WTC11 (cell line): Measurements from ENCODE around the gene DGUOK. TPM values are rescaled to one million over a fixed set of nuclear protein-coding genes. Genes with fewer than 3 reads are reported as not detected.

ENCODE experiments used
- ATAC-seq: fragments of 200-7000 bp; cut with Tn5 transposase; 2 replicates; pipeline ENCODE4 v1.10.0; 2021; ENCODE audit warnings: mild to moderate bottlenecking, moderate library complexity
- CTCF ChIA-PET: fragments of 300-600 bp; sonication (Branson Sonifier 250); formaldehyde crosslinking; loops from one replicate; lab custom pipeline; 2021; ENCODE audit warnings: antibody characterized with exemption; lab: Charles Lee
- POLR2A ChIA-PET: fragments of 350-600 bp; sonication (Branson Sonifier 250); formaldehyde crosslinking; loops from one replicate; lab custom pipeline; 2021; ENCODE audit warnings: antibody characterized with exemption; lab: Charles Lee
- DNase-seq: peaks from one replicate; pipeline ENCODE4 v3.0.0; 2021; ENCODE audit warnings: low spot score
- H3K27ac Mint-ChIP-seq: 2 replicates; pipeline ENCODE4 v1.8.0; 2021; ENCODE audit warnings: mixed read lengths
- H3K27me3 Mint-ChIP-seq: 2 replicates; pipeline ENCODE4 v1.8.0; 2021; ENCODE audit warnings: low read depth, mild to moderate bottlenecking, moderate library complexity, mixed read lengths
- H3K36me3 Mint-ChIP-seq: 2 replicates; pipeline ENCODE4 v1.8.0; 2021; ENCODE audit warnings: mixed read lengths
- H3K4me1 Mint-ChIP-seq: 2 replicates; pipeline ENCODE4 v1.8.0; 2022; ENCODE audit warnings: mixed read lengths
- H3K4me3 Mint-ChIP-seq: 2 replicates; pipeline ENCODE4 v1.8.0; 2021; ENCODE audit warnings: mild to moderate bottlenecking, moderate library complexity, mixed read lengths
- H3K9me3 Mint-ChIP-seq: 2 replicates; pipeline ENCODE4 v1.8.0; 2021; ENCODE audit warnings: mixed read lengths
- AFF4 ChIP-seq: sonication (generic); formaldehyde crosslinking; IDR thresholded peaks from 2 replicates; pipeline ENCODE4 v1.8.1; 2023; ENCODE audit warnings: mild to moderate bottlenecking, missing genetic modification reagents, borderline replicate concordance
- E2F1 ChIP-seq: sonication (generic); formaldehyde crosslinking; IDR thresholded peaks from 2 replicates; pipeline ENCODE4 v1.8.0; 2022; ENCODE audit warnings: mild to moderate bottlenecking, missing genetic modification reagents
- ERG ChIP-seq: fragments of 250-450 bp; sonication (Bioruptor Pico); IDR thresholded peaks from 2 replicates; pipeline ENCODE4 v1.8.0; 2021; ENCODE audit warnings: mild to moderate bottlenecking
- ETV6 ChIP-seq: sonication (generic); formaldehyde crosslinking; IDR thresholded peaks from 2 replicates; pipeline ENCODE4 v1.8.1; 2022; ENCODE audit warnings: mild to moderate bottlenecking, missing genetic modification reagents
- FOXJ3 ChIP-seq: sonication (generic); formaldehyde crosslinking; IDR thresholded peaks from 2 replicates; pipeline ENCODE4 v1.9.0; 2021; ENCODE audit warnings: missing genetic modification reagents, mild to moderate bottlenecking, borderline replicate concordance
- FOXK1 ChIP-seq: sonication (generic); formaldehyde crosslinking; IDR thresholded peaks from 2 replicates; pipeline ENCODE4 v1.8.0; 2022; ENCODE audit warnings: mild to moderate bottlenecking, moderate library complexity, missing genetic modification reagents
- GTF2I ChIP-seq: fragments of 250-450 bp; sonication (Bioruptor Pico); conservative IDR thresholded peaks from 2 replicates; pipeline ENCODE4 v1.4.0; 2021; ENCODE audit warnings: mild to moderate bottlenecking
- MAX ChIP-seq: sonication (generic); formaldehyde crosslinking; IDR thresholded peaks from 2 replicates; pipeline ENCODE4 v1.8.0; 2022; ENCODE audit warnings: mild to moderate bottlenecking, missing genetic modification reagents
- MLX ChIP-seq: sonication (generic); formaldehyde crosslinking; IDR thresholded peaks from 2 replicates; pipeline ENCODE4 v1.8.1; 2023; ENCODE audit warnings: mild to moderate bottlenecking, missing genetic modification reagents, moderate library complexity
- NR2C2 ChIP-seq: sonication (generic); formaldehyde crosslinking; IDR thresholded peaks from 2 replicates; pipeline ENCODE4 v1.8.0; 2022; ENCODE audit warnings: mild to moderate bottlenecking, missing genetic modification reagents
- OVOL2 ChIP-seq: fragments of 250-450 bp; sonication (Bioruptor Pico); IDR thresholded peaks from 2 replicates; pipeline ENCODE4 v1.9.0; 2021; ENCODE audit warnings: mild to moderate bottlenecking, borderline replicate concordance
- RELA ChIP-seq: sonication (generic); formaldehyde crosslinking; IDR thresholded peaks from 2 replicates; pipeline ENCODE4 v1.8.1; 2022; ENCODE audit warnings: missing genetic modification reagents, mild to moderate bottlenecking, borderline replicate concordance
- SMAD4 ChIP-seq: sonication (generic); formaldehyde crosslinking; IDR thresholded peaks from 2 replicates; pipeline ENCODE4 v1.8.0; 2022; ENCODE audit warnings: mild to moderate bottlenecking, missing genetic modification reagents
- TEAD4 ChIP-seq: sonication (generic); formaldehyde crosslinking; IDR thresholded peaks from 2 replicates; pipeline ENCODE4 v1.8.0; 2022; ENCODE audit warnings: mild to moderate bottlenecking, missing genetic modification reagents
- USF1 ChIP-seq: sonication (generic); formaldehyde crosslinking; IDR thresholded peaks from 2 replicates; pipeline ENCODE4 v1.8.0; 2022; ENCODE audit warnings: mild to moderate bottlenecking, missing genetic modification reagents
- ZNF138 ChIP-seq: sonication (generic); formaldehyde crosslinking; conservative IDR thresholded peaks from 2 replicates; pipeline ENCODE4 v1.8.1; 2022; ENCODE audit warnings: mild to moderate bottlenecking, moderate library complexity, missing genetic modification reagents
- ZNF416 ChIP-seq: fragments of 250-450 bp; sonication (Bioruptor Pico); IDR thresholded peaks from 2 replicates; pipeline ENCODE4 v1.9.0; 2021; ENCODE audit warnings: mild to moderate bottlenecking, inconsistent platforms
- ZNF425 ChIP-seq: fragments of 250-450 bp; sonication (Bioruptor Pico); conservative IDR thresholded peaks from 2 replicates; pipeline ENCODE4 v1.9.0; 2021; ENCODE audit warnings: mild to moderate bottlenecking
- ZNF671 ChIP-seq: fragments of 250-450 bp; sonication (Bioruptor Pico); IDR thresholded peaks from 2 replicates; pipeline ENCODE4 v1.8.0; 2021; ENCODE audit warnings: mild to moderate bottlenecking
- ZSCAN18 ChIP-seq: fragments of 250-450 bp; sonication (Bioruptor Pico); IDR thresholded peaks from 2 replicates; pipeline ENCODE4 v2.1.2; 2022; ENCODE audit warnings: mild to moderate bottlenecking, moderate library complexity
- total RNA-seq: library from RNA; stranded (reverse); gene quantifications from 3 replicates; pipeline ENCODE4 v1.2.3, GENCODE V29; 2021

The DGUOK gene
- total RNA-seq, 1 experiment from 2014 or later = 105 TPM

GRCh38 chr2:73897240-73897583 is 29.5 kb upstream of the DGUOK start:
- ATAC-seq (no peak), DNase-seq (no peak)
- Mint-ChIP-seq H3K36me3 (no peaks in the 10 kb centered on the region), H3K4me1 (no peaks in the 10 kb centered on the region), H3K27ac (no peak overlapping the region), H3K4me3 (no peak overlapping the region), H3K9me3 (no peaks in the 10 kb centered on the region), H3K27me3 (no peaks in the 10 kb centered on the region)
- CTCF ChIA-PET = interaction anchor here (0.6 to 1.3 kb wide), 2 partner anchors 11 to 27 kb away, joined by 4 to 5 read pairs; no protein-coding TSS in a partner anchor
- no peak for TF ChIP-seq AFF4 (CRISPR knock-in tag)
- no peak for TF ChIP-seq ERG (CRISPR knock-in tag)
- TF ChIP-seq TEAD4 (CRISPR knock-in tag) = no peak
- TF ChIP-seq ZSCAN18 (CRISPR knock-in tag) = no peak
- TF ChIP-seq ZNF416 (CRISPR knock-in tag) = no peak
- POLR2A ChIA-PET = no interaction called here

GRCh38 chr2:73897934-73898333 is 28.7 kb upstream of the DGUOK start:
- no peak for DNase-seq
- POLR2A ChIA-PET = no interaction called here
- Mint-ChIP-seq H3K4me3 (no peak overlapping the region), H3K27ac (no peak overlapping the region), H3K27me3 (peaks cover 5% of the 10 kb centered on the region), H3K9me3 (no peaks in the 10 kb centered on the region), H3K4me1 (no peaks in the 10 kb centered on the region), H3K36me3 (no peaks in the 10 kb centered on the region)
- CTCF ChIA-PET = interaction anchor here (0.7 kb wide), 1 partner anchor 468 kb away, joined by 4 read pairs; no protein-coding TSS in a partner anchor
- ATAC-seq = no peak
- no peak for TF ChIP-seq TEAD4 (CRISPR knock-in tag)
- no peak for TF ChIP-seq OVOL2 (CRISPR knock-in tag)
- no peak for TF ChIP-seq SMAD4
- no peak for TF ChIP-seq FOXJ3 (CRISPR knock-in tag)
- TF ChIP-seq NR2C2 = no peak
- no peak for TF ChIP-seq USF1 (CRISPR knock-in tag)
- TF ChIP-seq ZNF425 (CRISPR knock-in tag) = no peak
- no peak for TF ChIP-seq ZNF671
- TF ChIP-seq ZNF138 = no peak
- TF ChIP-seq MLX (CRISPR knock-in tag) = no peak
- no peak for TF ChIP-seq GTF2I (CRISPR knock-in tag)
- no peak for TF ChIP-seq MAX (CRISPR knock-in tag)
- TF ChIP-seq RELA (CRISPR knock-in tag) = no peak
- no peak for TF ChIP-seq E2F1 (CRISPR knock-in tag)
- no peak for TF ChIP-seq FOXK1 (CRISPR knock-in tag)
- no peak for TF ChIP-seq ETV6
